GM12892 (cell line): ENCODE measurements around the gene SCLY.
"Not testable (repeated sequence)": the region's sequence is repeated elsewhere in the genome, so short reads cannot be mapped to it uniquely, and the experiment has no call there.

Experiments used
- DNase-seq: peaks from one replicate; pipeline ENCODE4 v3.0.0; 2011; ENCODE audit not compliant: insufficient read length
- FAIRE-seq: peaks from 2 replicates; lab custom pipeline; 2011; peaks lifted over from hg19 to GRCh38; lab: Jason Lieb, UNC
- POLR2A ChIP-seq: IDR thresholded peaks from 2 replicates; pipeline ENCODE4 v1.6.1; 2011; ENCODE audit warnings: low read depth, low read length, control low read depth
- POLR2AphosphoS5 ChIP-seq: IDR thresholded peaks from 2 replicates; pipeline ENCODE4 v1.6.1; 2011; ENCODE audit warnings: low read depth, low read length, control low read depth
- TAF1 ChIP-seq: IDR thresholded peaks from 2 replicates; pipeline ENCODE4 v1.6.1; 2011; ENCODE audit warnings: low read depth, mild to moderate bottlenecking, control low read depth, low read length, borderline replicate concordance

SCLY gene

DNA sequence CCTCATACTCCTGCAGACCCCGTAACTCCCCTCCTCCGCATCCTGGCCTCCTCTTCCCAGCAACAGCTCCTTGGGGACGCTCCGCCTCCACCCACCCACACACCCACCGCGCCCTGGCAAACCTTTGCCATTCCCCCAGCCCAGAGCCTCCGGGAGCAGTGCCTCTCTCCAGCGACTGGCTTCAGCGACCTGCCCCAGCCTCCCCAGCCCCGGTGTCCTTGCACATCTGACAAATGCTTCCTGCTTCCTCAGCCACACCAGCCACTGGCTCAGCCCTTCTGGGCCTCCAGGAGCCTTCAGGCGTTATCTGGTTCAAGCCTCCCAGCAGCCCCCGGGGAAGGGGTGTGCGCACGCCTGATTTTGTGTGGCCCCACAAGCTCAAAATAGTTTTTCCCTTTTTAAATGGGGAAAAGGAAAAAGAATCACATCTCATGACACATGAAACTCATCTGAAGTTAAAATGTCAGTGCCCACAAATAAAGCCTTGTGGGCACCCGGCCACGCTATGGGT is 53.6 kb downstream of the SCLY start:
- TF ChIP-seq TAF1 (no peak), POLR2AphosphoS5 (no peak), POLR2A (no peak)
- DNase-seq (no peak), FAIRE-seq (no peak)

DNA sequence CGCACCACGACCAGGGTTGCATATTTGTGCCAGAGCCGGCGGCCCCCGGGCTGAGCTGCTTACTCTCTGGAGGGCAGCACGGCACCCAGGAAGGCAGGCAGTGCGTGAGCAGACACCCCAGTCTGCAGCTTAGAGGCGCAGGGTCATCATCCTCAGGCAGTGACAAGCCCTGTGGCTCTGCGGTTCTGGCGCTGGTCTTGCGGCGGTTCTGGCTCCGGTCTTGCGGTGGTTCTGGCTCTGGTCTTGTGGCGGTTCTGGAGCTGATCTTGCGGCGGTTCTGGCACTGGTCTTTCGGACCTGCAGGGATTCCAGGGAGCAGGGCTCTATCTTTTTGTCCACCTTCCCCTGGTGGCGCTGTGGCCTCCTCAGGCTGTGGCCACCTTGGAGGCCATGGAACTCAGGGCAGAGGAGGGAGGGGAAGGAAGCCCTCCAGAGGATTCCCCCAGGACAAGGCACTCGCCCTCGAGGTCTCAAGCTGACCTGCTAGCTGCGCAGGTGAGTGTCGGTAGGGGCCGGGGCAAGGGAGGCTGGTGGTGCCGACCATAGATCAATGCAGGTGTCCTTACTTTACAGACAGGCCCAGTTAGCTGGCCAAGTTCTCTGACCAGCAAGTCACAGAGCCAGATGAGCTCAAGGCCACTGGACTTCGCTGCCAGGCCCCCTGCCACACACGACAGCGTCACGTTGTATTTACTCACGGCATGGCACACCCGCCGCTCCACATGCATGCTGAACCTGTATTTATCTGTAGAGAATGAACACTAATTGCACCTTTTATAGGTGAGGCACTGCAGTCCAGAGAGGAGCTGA is 54.3 kb downstream of the SCLY start:
- FAIRE-seq (no peak), DNase-seq (no peak)
- no peak for TF ChIP-seq POLR2A
- no peak for TF ChIP-seq TAF1
- no peak for TF ChIP-seq POLR2AphosphoS5

DNA sequence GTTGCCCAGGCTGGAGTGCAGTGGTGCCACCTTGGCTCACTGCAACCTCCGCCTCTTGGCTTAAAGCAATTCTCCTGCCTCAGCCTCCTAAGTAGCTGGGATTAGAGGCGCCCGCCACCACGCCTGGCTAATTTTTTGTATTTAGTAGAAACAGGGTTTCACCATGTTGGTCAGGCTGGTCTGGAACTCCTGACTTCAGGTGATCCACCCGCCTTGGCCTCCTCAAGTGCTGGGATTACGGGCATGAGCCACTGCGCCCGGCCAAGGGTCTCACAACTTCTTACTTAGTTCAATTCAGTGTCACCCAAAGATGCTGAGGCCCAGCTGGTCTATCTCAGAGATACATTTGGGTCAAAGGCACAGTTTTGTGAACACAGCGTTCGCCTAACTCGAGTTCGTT is 54.9 kb downstream of the SCLY start:
- FAIRE-seq, DNase-seq: not testable (repeated sequence)

DNA sequence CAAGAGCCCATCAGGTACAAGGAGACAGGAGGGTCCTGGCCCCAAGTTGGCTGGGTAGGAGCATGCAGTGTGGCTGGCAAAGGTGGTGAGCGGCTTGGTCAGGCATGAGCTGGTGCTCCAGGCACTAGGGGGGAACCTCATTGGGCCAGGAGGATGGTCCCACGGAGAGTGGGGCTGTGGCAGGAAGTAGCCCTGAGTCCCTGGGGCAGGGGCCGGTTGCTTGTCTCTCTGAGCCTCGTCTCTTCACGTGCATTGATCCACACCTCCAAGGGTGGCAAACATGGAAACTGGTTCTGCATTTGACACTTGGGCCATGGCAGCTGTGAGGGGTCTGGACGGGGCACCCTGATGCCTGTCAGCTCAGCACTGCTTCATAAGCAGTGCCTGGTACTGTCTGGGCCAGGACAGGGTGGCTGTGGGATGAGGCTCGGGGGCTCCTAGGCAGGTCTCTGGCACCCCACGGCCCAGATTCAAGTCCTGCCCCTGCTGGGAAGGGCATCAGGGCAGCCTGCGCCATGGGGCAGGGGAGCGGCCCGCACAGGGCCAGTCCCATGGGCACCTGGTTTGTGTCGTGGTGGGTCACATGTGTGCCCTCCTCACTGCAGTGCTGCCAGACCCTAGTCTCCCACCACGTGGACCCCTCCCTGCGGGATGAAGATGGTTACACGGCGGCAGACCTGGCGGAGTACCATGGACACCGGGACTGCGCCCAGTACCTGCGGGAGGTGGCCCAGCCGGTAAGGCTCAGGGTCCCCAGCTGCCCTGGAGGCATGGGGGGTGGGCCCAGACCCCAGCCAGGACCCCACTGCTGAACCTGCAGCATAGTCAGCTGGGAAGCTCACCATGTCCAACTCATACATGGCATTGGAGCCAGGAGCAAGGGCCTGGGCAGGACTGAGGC is 55.7 kb downstream of the SCLY start:
- DNase-seq (no peak), FAIRE-seq (no peak)

DNA sequence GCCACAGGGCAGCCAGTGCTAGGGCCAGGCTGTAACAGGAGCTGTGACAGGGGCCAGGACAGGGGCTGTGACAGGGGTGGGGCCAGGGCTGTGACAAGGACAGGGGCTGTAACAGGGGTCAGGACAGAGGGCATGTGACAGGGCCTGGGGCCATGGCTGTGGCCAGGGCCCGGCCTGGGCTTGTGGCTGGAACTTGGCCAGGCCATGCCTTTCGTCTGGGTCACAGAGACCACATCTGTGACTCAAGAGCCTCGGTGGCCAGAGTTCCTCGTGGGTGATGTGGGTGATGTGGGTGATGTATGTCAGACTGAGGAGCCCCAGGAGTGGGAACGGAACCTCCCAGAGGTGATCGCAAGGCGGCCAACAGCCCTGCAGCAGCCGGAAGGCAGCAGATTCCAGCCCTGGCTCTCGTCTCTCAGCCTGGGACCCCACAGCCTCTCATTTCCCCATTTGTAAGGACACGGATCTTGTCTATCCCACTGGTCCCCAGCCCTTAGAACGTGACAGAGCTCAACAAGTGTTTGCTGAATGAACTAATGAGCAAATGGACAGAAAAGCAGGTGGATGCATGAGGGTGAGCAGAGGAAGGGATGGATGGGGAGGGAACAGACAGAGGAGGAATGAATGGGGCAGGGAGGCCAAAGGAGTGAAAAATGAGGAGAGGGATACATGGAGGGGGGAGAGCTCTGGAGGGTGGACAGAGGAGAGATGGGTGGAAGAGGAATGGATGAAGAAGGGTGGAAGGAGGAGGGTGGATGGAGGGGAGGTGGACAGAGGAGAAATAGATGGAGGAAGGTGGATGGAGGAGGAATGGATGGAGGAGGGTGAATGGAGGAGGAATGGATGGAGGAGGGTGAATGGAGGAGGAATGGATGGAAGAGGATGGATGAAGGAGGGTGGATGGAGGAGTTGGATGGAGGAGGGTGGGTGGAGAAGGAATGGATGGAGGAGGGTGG is 56.7 kb downstream of the SCLY start:
- no peak for FAIRE-seq
- DNase-seq: no peak
- TF ChIP-seq POLR2A (no peak), TAF1 (no peak), POLR2AphosphoS5 (no peak)

More for the DNA sequence above, 55.7 kb downstream of the SCLY start:
- TF ChIP-seq POLR2AphosphoS5: no peak
- no peak for TF ChIP-seq TAF1
- TF ChIP-seq POLR2A: no peak

DNA sequence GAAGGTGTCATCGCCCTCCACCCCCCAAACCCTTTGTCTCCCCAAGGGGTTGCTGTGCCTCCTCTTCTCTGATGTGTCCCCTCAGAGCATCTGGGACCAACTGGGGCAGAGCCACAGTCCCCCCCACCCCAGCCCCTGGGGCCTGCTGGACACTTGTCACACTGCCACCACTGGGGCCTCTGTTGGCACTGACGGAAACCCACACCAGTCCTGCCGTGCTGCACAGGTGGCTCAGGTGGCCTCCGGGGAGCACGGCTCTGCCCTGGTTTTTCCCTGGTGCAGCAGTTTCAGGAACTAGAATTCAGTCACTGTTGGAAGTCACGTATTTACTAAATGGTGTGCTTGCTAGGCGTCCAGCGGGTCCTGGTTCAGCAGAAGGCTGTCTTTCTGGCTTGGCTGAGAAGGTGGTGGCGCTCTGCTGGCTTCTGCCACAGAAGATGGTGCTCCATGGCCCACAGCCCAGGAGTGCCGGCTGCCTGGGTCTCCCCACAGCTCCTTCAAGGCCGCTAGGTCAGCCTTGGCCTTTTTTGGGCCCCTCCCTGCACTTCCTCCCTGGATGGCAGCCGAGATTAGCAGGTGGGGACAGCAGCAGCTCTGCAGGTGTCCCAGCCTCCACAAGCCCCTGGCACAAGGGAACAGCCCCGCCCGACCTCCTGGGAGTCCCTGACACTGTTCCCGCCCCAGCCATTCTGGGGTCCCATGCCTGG is 59.1 kb downstream of the SCLY start:
- no peak for FAIRE-seq
- TF ChIP-seq POLR2A: no peak
- no peak for TF ChIP-seq TAF1
- TF ChIP-seq POLR2AphosphoS5: no peak
- DNase-seq: no peak

DNA sequence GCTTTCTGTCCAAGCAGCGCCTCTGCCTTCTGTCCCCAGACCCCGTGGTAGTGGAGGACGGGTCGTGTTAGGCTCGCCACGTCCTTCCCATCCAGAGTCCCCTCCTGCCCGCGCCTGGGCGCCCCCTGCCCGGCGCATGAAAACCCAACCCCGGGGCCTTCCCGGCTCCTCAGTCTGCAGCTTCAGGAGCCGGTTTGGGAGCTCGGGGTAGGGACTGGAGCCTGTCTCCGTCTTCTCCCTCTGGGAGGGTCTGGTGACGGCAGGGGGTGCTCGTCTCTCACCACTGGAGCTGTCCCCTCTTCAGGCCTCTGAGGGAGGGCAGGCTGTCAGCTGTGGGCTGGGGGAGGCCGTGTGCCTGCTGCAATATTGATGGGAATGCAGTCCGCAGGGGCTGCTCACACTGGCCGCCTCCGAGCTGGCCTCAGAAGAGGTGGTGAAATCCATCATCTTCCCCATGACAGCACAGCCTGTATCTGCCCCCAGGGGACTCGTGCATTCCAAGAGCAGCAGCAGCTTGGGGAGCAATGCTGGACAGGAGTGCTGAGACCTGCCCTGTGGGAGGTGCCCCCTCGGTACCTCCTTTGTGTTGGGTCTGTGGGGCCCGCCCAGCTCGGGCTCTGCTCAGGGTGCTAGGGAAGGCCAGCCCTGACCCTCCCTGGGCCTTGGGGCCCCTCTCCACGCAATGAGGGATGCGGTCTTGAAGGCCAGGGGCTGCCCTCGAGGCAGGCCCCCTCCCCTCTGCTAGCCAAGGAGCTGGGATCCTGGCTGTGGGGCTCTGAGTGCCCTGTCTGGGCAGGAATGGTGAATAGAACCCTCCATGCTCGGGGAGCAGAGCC is 59.9 kb downstream of the SCLY start:
- DNase-seq: no peak
- TF ChIP-seq TAF1 (no peak), POLR2A (no peak), POLR2AphosphoS5 (no peak)
- no peak for FAIRE-seq

DNA sequence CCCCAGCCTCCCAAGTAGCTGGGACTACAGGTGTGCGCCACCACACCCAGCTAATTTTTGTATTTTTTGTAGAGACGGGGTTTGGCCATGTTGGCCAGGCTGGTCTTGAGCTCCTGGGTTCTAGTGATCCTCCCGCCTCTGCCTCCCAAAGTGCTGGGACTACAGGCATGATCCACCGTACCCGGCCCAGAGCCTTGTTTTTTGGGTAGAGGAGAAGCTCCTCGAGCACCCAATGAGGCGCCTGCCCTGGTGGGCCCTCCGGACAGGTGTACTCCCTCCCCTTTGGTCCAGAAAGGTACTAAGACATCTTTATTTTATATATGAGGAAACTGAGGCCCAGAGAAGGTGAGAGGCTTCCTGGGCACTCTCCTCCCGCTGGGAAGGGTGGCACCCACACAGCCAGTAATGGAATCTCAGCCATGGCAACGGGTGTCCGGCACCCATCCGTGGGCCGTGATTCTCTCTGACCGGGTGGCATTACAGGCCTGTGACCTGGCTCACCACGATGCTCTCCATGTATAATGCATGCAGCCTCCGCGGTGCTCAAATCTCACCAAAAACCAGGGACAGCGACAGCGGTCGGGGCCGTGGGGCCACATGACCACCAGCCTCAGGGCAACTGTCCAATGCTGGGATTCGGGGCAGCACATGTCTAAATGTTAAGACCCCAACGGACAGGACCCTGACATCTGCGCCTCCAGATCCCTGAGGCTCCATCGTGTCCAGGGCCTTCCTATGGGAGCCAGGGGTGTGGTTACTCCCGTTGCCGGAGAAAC is 60.9 kb downstream of the SCLY start:
- TF ChIP-seq POLR2AphosphoS5 (no peak), POLR2A (no peak), TAF1 (no peak)
- DNase-seq (no peak), FAIRE-seq (no peak)
